ENCODE data around the gene KCNH2. TPM values are rescaled to one million over a fixed set of nuclear protein-coding genes. Genes with fewer than 3 reads are reported as not detected.

Gene KCNH2
- total RNA-seq, 1 donor = not detected

DNA sequence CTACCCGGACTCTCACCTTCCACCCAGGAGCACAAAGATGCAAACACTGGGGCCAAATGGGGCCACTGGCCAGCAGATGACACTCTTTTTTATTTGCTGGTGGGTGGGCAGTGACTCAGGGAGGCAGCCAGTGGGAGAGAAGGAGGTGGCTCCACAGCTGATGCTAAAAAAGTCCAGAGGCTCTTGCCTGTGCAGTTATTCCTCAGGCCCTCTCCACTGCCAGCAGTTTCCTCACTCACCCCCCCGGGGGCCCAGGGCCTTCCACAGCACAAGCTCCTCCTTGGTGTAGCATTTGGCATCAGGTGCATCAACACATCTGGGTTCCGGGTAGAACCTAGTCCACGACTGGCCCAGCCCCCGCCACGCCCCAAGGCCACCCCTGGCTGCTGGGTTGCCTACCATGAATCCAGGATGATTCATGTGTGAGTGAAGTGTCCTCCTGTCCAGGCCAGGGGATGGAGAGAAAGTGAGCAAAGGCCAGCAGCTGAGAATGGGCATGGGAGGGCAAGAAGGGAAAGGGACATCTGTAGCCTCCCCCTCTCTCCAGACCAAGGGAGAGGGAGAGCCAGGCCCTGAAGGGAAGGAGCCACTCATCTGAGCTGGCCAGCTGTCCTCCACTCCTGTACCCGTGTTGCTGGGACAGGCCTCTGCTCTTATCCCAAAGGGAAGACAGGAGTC lies 1.7 kb upstream of the KCNH2 start:
- no peak for DNase-seq (ENCODE audit: insufficient read length, low spot score, missing footprints)
- Histone ChIP-seq H3K36me3 (ENCODE audit: insufficient read depth, low read length) (no peaks in the 10 kb centered on the region), H3K27me3 (ENCODE audit: insufficient read depth, low read length) (peaks cover 47% of the 10 kb centered on the region), H3K4me2 (ENCODE audit: insufficient read depth, low read length) (no peak overlapping the region), H3K79me2 (ENCODE audit: insufficient read depth, low read length) (no peaks in the 10 kb centered on the region), H4K20me1 (ENCODE audit: insufficient read depth, low read length) (peaks cover 2% of the 10 kb centered on the region), H2AFZ (ENCODE audit: low read length) (no peak overlapping the region), H3K4me1 (ENCODE audit: insufficient read depth, low read length) (no peaks in the 10 kb centered on the region), H3K27ac (ENCODE audit: low read depth, low read length) (no peak overlapping the region), H3K4me3 (ENCODE audit: insufficient read depth, low read length) (no peak overlapping the region), H3K9me3 (ENCODE audit: low read depth, low read length) (no peaks in the 10 kb centered on the region)
- TF ChIP-seq, protein P1, sequence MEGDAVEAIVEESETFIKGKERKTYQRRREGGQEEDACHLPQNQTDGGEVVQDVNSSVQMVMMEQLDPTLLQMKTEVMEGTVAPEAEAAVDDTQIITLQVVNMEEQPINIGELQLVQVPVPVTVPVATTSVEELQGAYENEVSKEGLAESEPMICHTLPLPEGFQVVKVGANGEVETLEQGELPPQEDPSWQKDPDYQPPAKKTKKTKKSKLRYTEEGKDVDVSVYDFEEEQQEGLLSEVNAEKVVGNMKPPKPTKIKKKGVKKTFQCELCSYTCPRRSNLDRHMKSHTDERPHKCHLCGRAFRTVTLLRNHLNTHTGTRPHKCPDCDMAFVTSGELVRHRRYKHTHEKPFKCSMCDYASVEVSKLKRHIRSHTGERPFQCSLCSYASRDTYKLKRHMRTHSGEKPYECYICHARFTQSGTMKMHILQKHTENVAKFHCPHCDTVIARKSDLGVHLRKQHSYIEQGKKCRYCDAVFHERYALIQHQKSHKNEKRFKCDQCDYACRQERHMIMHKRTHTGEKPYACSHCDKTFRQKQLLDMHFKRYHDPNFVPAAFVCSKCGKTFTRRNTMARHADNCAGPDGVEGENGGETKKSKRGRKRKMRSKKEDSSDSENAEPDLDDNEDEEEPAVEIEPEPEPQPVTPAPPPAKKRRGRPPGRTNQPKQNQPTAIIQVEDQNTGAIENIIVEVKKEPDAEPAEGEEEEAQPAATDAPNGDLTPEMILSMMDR (IDR thresholded peaks at IDR 0.05; ENCODE audit: extremely low read depth, low read depth, low read length) = no peak

DNA sequence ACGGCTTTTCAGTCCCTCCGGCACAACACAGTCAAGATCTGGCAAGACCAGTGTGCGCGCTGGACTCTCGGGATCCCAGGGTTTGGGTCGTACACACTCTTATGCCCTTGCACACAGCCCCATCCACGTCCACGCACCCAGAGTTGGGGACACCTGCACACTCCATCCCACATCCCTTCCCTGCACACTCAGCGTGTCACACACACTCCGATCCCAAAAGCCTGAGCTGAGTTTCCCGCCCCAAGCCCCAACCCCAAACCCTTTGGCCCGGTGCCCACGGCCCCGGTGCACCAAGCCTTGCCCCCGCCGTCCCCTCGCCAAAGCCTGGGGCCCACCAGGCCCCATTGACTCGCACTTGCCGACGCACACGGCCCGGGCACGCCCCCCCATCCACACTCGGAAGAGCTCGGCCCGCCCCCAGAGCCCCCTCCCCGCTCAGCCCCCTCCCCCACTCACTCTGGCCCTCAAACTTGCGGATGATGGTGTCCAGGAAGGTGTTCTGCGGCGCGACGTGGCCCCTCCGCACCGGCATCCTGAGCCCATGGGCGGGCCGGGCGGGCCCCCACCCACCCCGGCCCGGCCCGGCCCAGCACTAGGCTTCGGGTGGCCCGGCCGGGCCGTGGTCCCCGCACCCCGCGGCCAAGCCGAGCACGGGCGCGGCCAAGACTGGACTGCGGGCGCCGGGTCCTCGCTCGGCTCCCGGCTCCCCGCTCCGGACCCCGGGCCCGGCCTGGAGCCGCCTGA lies 567 bp downstream of the KCNH2 start:
- H3K4me3 ChIP-seq (ENCODE audit: insufficient read depth, low read length) = no peak overlapping the region
- H4K20me1 ChIP-seq (ENCODE audit: insufficient read depth, low read length) = no peaks in the 10 kb centered on the region
- H2AFZ ChIP-seq (ENCODE audit: low read length) = no peak overlapping the region
- no peak overlapping the region for H3K27ac ChIP-seq (ENCODE audit: low read depth, low read length)
- H3K27me3 ChIP-seq (ENCODE audit: insufficient read depth, low read length) = peaks cover 51% of the 10 kb centered on the region
- no peaks in the 10 kb centered on the region for H3K4me1 ChIP-seq (ENCODE audit: insufficient read depth, low read length)
- TF ChIP-seq, protein P1 (IDR thresholded peaks at IDR 0.05; ENCODE audit: extremely low read depth, low read depth, low read length) = no peak
- DNase-seq (ENCODE audit: insufficient read length, low spot score, missing footprints) = no peak
- H3K79me2 ChIP-seq (ENCODE audit: insufficient read depth, low read length) = no peaks in the 10 kb centered on the region
- no peaks in the 10 kb centered on the region for H3K9me3 ChIP-seq (ENCODE audit: low read depth, low read length)
- H3K4me2 ChIP-seq (ENCODE audit: insufficient read depth, low read length) = no peak overlapping the region
- H3K36me3 ChIP-seq (ENCODE audit: insufficient read depth, low read length) = no peaks in the 10 kb centered on the region

DNA sequence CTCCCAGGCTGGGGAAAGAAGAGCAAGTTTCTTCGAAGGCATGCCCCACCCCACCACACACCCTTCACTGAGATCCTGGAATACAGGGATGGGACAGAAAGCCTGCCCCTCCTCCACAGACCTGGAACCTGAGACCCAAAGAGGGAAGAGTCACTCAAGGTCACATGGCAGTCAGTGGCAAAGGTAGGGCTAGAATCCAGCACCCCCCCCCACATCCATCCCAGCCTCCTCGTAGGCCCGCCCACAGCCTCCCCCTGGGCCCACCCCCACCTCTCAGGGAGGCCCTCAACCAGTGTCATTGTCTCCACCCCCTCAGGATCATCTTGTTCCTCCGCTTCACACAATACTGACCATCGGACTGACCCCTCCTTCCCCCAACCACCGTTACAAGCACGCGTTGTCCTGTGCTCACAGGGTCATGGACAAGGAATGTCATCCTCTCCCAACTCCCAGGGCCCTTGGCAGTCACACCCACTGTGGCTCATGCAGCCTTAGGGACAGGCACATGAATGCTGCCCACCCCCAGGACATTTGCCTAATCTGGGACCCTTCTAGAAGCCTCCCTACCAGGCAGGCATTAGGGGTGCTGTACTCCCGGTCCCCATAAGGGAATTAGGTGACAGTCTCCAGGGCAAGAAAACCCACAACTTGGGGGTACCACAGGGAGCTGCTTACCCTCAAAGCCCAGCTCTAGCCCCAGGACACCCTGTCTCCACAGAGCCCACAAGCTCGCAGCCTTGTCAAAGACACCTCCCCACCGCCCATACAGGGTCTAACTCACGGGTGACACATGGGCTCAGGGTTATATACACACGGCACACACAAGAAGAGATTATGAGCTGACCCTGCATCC lies 1.4 kb downstream of the KCNH2 start:
- TF ChIP-seq, protein P1 (IDR thresholded peaks at IDR 0.05; ENCODE audit: extremely low read depth, low read depth, low read length) = no peak
- no peaks in the 10 kb centered on the region for H3K9me3 ChIP-seq (ENCODE audit: low read depth, low read length)
- H3K36me3 ChIP-seq (ENCODE audit: insufficient read depth, low read length) = no peaks in the 10 kb centered on the region
- peaks cover 51% of the 10 kb centered on the region for H3K27me3 ChIP-seq (ENCODE audit: insufficient read depth, low read length)
- H3K4me3 ChIP-seq (ENCODE audit: insufficient read depth, low read length) = no peak overlapping the region
- H3K4me1 ChIP-seq (ENCODE audit: insufficient read depth, low read length) = no peaks in the 10 kb centered on the region
- no peaks in the 10 kb centered on the region for H4K20me1 ChIP-seq (ENCODE audit: insufficient read depth, low read length)
- H3K4me2 ChIP-seq (ENCODE audit: insufficient read depth, low read length) = no peak overlapping the region
- H3K79me2 ChIP-seq (ENCODE audit: insufficient read depth, low read length) = no peaks in the 10 kb centered on the region
- no peak overlapping the region for H3K27ac ChIP-seq (ENCODE audit: low read depth, low read length)
- no peak for DNase-seq (ENCODE audit: insufficient read length, low spot score, missing footprints)
- H2AFZ ChIP-seq (ENCODE audit: low read length) = no peak overlapping the region

Measured in osteoblast (primary cell).